OCI-LY7 (cell line): ENCODE results near the gene BMP8B.

Experiments
- EZH2phosphoT487 ChIP-seq: fragments of 200-600 bp; sonication (generic); IDR thresholded peaks from 2 replicates; pipeline ENCODE4 v1.6.1; 2018; ENCODE audit warnings: low read depth, borderline replicate concordance, mild to moderate bottlenecking, mixed run types, antibody characterized with exemption, low read length, moderate library complexity, mixed read lengths
- TF ChIP-seq, protein P1 (sequence below): fragments of 200-600 bp; sonication (generic); conservative IDR thresholded peaks from 2 replicates; pipeline ENCODE4 v1.5.1; 2014; ENCODE audit warnings: mild to moderate bottlenecking, antibody characterized with exemption, low read length, moderate library complexity, mixed read lengths

DNA sequence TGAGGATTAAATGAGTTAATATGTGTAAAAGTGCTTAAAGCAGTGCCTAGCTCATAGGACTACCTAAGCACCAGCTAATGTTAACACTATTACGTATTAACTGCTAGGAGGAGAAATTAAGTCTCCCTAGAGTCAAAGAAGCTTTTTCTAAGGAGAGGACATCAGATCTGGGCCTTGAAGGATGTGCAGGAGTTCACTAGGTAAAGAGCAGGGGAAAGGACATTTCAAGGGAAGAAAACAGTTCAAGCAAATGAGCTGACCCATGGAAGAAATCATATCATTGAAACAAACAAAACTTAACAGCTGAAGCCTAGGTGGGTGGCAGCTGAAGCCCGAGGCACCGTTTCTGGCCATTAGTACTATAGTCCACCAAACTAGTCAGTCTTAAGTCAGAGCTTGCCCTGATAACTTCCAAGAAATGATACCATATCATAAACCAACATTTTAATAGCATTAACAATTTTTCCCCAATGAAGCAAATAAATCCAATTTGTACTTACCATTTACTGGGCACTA, 48.0 kb upstream of the BMP8B start:
- TF ChIP-seq, protein P1, sequence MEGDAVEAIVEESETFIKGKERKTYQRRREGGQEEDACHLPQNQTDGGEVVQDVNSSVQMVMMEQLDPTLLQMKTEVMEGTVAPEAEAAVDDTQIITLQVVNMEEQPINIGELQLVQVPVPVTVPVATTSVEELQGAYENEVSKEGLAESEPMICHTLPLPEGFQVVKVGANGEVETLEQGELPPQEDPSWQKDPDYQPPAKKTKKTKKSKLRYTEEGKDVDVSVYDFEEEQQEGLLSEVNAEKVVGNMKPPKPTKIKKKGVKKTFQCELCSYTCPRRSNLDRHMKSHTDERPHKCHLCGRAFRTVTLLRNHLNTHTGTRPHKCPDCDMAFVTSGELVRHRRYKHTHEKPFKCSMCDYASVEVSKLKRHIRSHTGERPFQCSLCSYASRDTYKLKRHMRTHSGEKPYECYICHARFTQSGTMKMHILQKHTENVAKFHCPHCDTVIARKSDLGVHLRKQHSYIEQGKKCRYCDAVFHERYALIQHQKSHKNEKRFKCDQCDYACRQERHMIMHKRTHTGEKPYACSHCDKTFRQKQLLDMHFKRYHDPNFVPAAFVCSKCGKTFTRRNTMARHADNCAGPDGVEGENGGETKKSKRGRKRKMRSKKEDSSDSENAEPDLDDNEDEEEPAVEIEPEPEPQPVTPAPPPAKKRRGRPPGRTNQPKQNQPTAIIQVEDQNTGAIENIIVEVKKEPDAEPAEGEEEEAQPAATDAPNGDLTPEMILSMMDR: no peak
- no peak for TF ChIP-seq EZH2phosphoT487
